HCT116 (cell line): ENCODE results near the gene UBE2L3.

Source experiments
- CEBPB ChIP-seq: IDR thresholded peaks from 2 replicates; pipeline ENCODE4 v1.6.1; 2012; ENCODE audit warnings: low read depth
- CTCF ChIP-seq, 3 experiments: fragments of 200-600 bp in 1 of 3; sonication (generic) in 1 of 3; IDR thresholded peaks in 2 of 3; conservative IDR thresholded peaks in 1 of 3; 2 replicates each; pipeline ENCODE4 v1.5.1; 2012 to 2017; ENCODE audit warnings: low read depth in 2 of 3, low read length in 2 of 3, antibody characterized with exemption in 1 of 3, borderline replicate concordance in 1 of 3, control low read depth in 1 of 3, mild to moderate bottlenecking in 1 of 3, mixed read lengths in 1 of 3, mixed run types in 1 of 3, moderate library complexity in 1 of 3; ENCODE audit not compliant: insufficient read depth in 1 of 3
- EGR1 ChIP-seq: IDR thresholded peaks from 2 replicates; pipeline ENCODE4 v1.6.1; 2012; ENCODE audit warnings: low read depth
- POLR2A ChIP-seq: IDR thresholded peaks from 2 replicates; pipeline ENCODE4 v1.7.0; 2011; ENCODE audit warnings: borderline replicate concordance; ENCODE audit not compliant: insufficient read depth, insufficient read length; ENCODE audit errors: extremely low read depth
- REST ChIP-seq: IDR thresholded peaks from 2 replicates; pipeline ENCODE4 v1.6.1; 2012; ENCODE audit warnings: low read depth

- TF ChIP-seq CTCF (IDR thresholded peaks at IDR 0.05 in 2 of 3, conservative IDR thresholded peaks at IDR 0.05 in 1 of 3; ENCODE audit: borderline replicate concordance in 1 of 3, insufficient read depth in 1 of 3, low read depth in 2 of 3, low read length in 2 of 3) = 0 out of 6 replicates have a peak, but pooled peaks of 1 of the 3 experiments have one; percentile 1
- no peak for TF ChIP-seq REST
- no peak for TF ChIP-seq CEBPB
- TF ChIP-seq POLR2A = no peak
- no peak for TF ChIP-seq EGR1
These were observed 61.1 kb downstream of the UBE2L3 start for GRCh38 chr22:21628386-21629254.
